IMR-90 (cell line): Measurements from ENCODE around the gene PTPRCAP. TPM values are rescaled to one million over a fixed set of nuclear protein-coding genes. Genes with fewer than 3 reads are reported as not detected.

ENCODE experiments used
- ATAC-seq: fragments of 200-7000 bp; cut with Tn5 transposase; 2 replicates; pipeline ENCODE4 v1.9.1; 2020; ENCODE audit warnings: low read depth, mild to moderate bottlenecking, moderate library complexity
- BruUV-seq: library from RNA; stranded (reverse); fragments of 400-500 nt; replicated peaks from 2 replicates; lab custom pipeline; 2021; lab: Mats Ljungman, UMichigan
- CTCF ChIA-PET: fragments of 300-600 bp; formaldehyde crosslinking; extraction: SDS; loops from one replicate; lab custom pipeline; 2021; ENCODE audit warnings: antibody characterized with exemption; lab: Yijun Ruan, JAX
- POLR2A ChIA-PET: fragments of 300-600 bp; sonication (Branson Sonifier 250); formaldehyde crosslinking; loops from one replicate; lab custom pipeline; 2022; ENCODE audit warnings: antibody characterized with exemption; ENCODE audit not compliant: unreplicated experiment; lab: Charles Lee
- DNase-seq: peaks from one replicate; pipeline ENCODE4 v3.0.0; 2013
- H2AFZ ChIP-seq: replicated peaks from 2 replicates; pipeline ENCODE3; 2013; ENCODE audit warnings: low read length, mild to moderate bottlenecking; ENCODE audit not compliant: poor library complexity
- H2AK5ac ChIP-seq: 2 replicates; pipeline ENCODE4 v1.6.1; 2013; ENCODE audit warnings: low read depth, low read length, inconsistent platforms
- H2AK9ac ChIP-seq: replicated peaks from 2 replicates; pipeline ENCODE3; 2013; ENCODE audit warnings: mild to moderate bottlenecking, low read depth, low read length, moderate library complexity; ENCODE audit not compliant: poor library complexity
- H2BK120ac ChIP-seq: 2 replicates; pipeline ENCODE4 v1.6.1; 2013; ENCODE audit warnings: low read depth, low read length, inconsistent platforms
- H2BK15ac ChIP-seq: 3 replicates; pipeline ENCODE4 v1.6.1; 2013; ENCODE audit warnings: low read depth, low read length, inconsistent platforms
- H2BK20ac ChIP-seq: 2 replicates; pipeline ENCODE4 v1.6.1; 2013; ENCODE audit warnings: low read depth, mild to moderate bottlenecking, inconsistent platforms, low read length, moderate library complexity
- H2BK5ac ChIP-seq: 2 replicates; pipeline ENCODE4 v1.6.1; 2013; ENCODE audit warnings: mild to moderate bottlenecking, low read depth, low read length, inconsistent platforms; ENCODE audit not compliant: poor library complexity, severe bottlenecking
- H3K14ac ChIP-seq: replicated peaks from 2 replicates; pipeline ENCODE4 v1.6.1; 2013; ENCODE audit warnings: low read depth, low read length, inconsistent platforms
- H3K18ac ChIP-seq: 2 replicates; pipeline ENCODE4 v1.6.1; 2013; ENCODE audit warnings: low read depth, low read length, control low read depth
- H3K23ac ChIP-seq: 2 replicates; pipeline ENCODE4 v1.6.1; 2013; ENCODE audit warnings: low read depth, low read length, inconsistent platforms
- H3K27ac ChIP-seq: 2 replicates; pipeline ENCODE4 v1.5.1; 2013; ENCODE audit warnings: mild to moderate bottlenecking, control low read depth, low read length; ENCODE audit not compliant: insufficient read depth
- H3K27me3 ChIP-seq: 2 replicates; pipeline ENCODE4 v1.6.1; 2013; ENCODE audit warnings: low read length; ENCODE audit not compliant: control insufficient read depth, insufficient read depth
- H3K36me3 ChIP-seq: 2 replicates; pipeline ENCODE4 v1.6.1; 2013; ENCODE audit warnings: low read length, mixed read lengths; ENCODE audit not compliant: control insufficient read depth, insufficient read depth
- H3K4ac ChIP-seq: 2 replicates; pipeline ENCODE4 v1.6.1; 2013; ENCODE audit warnings: low read depth, low read length, inconsistent platforms
- H3K4me1 ChIP-seq: 2 replicates; pipeline ENCODE4 v1.6.1; 2013; ENCODE audit warnings: low read length, mixed read lengths; ENCODE audit not compliant: control insufficient read depth, insufficient read depth
- H3K4me2 ChIP-seq: 2 replicates; pipeline ENCODE4 v1.6.1; 2013; ENCODE audit warnings: low read depth, mild to moderate bottlenecking, control low read depth, low read length, moderate library complexity
- H3K4me3 ChIP-seq: 2 replicates; pipeline ENCODE4 v1.5.1; 2013; ENCODE audit warnings: low read depth, mild to moderate bottlenecking, control low read depth, low read length, moderate library complexity; ENCODE audit not compliant: insufficient read depth
- H3K56ac ChIP-seq: 2 replicates; pipeline ENCODE4 v1.6.1; 2013; ENCODE audit warnings: low read length, inconsistent platforms; ENCODE audit not compliant: insufficient read depth; ENCODE audit errors: extremely low read depth
- H3K79me1 ChIP-seq, 2 experiments: 2 replicates each; pipeline ENCODE4 v1.6.1; 2013; ENCODE audit warnings: low read length in 2 of 2, inconsistent platforms in 1 of 2, low read depth in 1 of 2
- H3K9ac ChIP-seq: 2 replicates; pipeline ENCODE4 v1.6.1; 2013; ENCODE audit warnings: low read depth, low read length, control low read depth
- H3K9me1 ChIP-seq: 2 replicates; pipeline ENCODE4 v1.6.1; 2013; ENCODE audit warnings: low read length, inconsistent platforms; ENCODE audit not compliant: insufficient read depth
- H3K9me3 ChIP-seq: 2 replicates; pipeline ENCODE4 v1.6.1; 2013; ENCODE audit warnings: low read length; ENCODE audit not compliant: control insufficient read depth, insufficient read depth
- H4K20me1 ChIP-seq: 2 replicates; pipeline ENCODE4 v1.6.1; 2013; ENCODE audit warnings: low read length, inconsistent platforms; ENCODE audit not compliant: insufficient read depth
- H4K5ac ChIP-seq: 2 replicates; pipeline ENCODE4 v1.6.1; 2013; ENCODE audit warnings: mild to moderate bottlenecking, low read depth, low read length, control low read depth
- H4K8ac ChIP-seq, 2 experiments: 2 replicates each; pipeline ENCODE4 v1.6.1; 2013; ENCODE audit warnings: low read depth in 2 of 2, low read length in 2 of 2, control low read depth in 1 of 2, inconsistent platforms in 1 of 2
- H4K91ac ChIP-seq: 2 replicates; pipeline ENCODE4 v1.6.1; 2013; ENCODE audit warnings: low read depth, low read length, inconsistent platforms; ENCODE audit not compliant: insufficient read depth
- BHLHE40 ChIP-seq: fragments of 150-350 bp; IDR thresholded peaks from 2 replicates; pipeline ENCODE4 v1.6.1; 2016; ENCODE audit warnings: mild to moderate bottlenecking, low read depth, low read length
- CEBPB ChIP-seq: IDR thresholded peaks from 2 replicates; pipeline ENCODE4 v1.6.1; 2012; ENCODE audit warnings: low read depth, low read length, improper control_type of control experiment
- CHD1 ChIP-seq: IDR thresholded peaks from 2 replicates; pipeline ENCODE4 v1.6.1; 2012; ENCODE audit warnings: low read depth, low read length, improper control_type of control experiment
- FOS ChIP-seq: fragments of 150-350 bp; IDR thresholded peaks from 2 replicates; pipeline ENCODE4 v1.6.1; 2016; ENCODE audit warnings: low read depth, low read length
- MAFK ChIP-seq: IDR thresholded peaks from 2 replicates; pipeline ENCODE4 v1.6.1; 2012; ENCODE audit warnings: low read depth, low read length, improper control_type of control experiment
- MAZ ChIP-seq: IDR thresholded peaks from 2 replicates; pipeline ENCODE4 v1.6.1; 2012; ENCODE audit warnings: low read depth, mild to moderate bottlenecking, low read length, improper control_type of control experiment, moderate library complexity, borderline replicate concordance
- MXI1 ChIP-seq: IDR thresholded peaks from 2 replicates; pipeline ENCODE4 v1.6.1; 2012; ENCODE audit warnings: low read depth, mild to moderate bottlenecking, low read length, moderate library complexity, borderline replicate concordance
- NFE2L2 ChIP-seq: fragments of 150-350 bp; IDR thresholded peaks from 2 replicates; pipeline ENCODE4 v1.6.1; 2016; ENCODE audit warnings: low read depth, mild to moderate bottlenecking, low read length
- POLR2A ChIP-seq: IDR thresholded peaks from 2 replicates; pipeline ENCODE4 v1.6.1; 2012; ENCODE audit warnings: mild to moderate bottlenecking, low read depth, low read length
- RFX5 ChIP-seq: IDR thresholded peaks from 2 replicates; pipeline ENCODE4 v1.8.0; 2012; ENCODE audit warnings: low read depth, mild to moderate bottlenecking, low read length, moderate library complexity
- SMC3 ChIP-seq: fragments of 150-350 bp; IDR thresholded peaks from 2 replicates; pipeline ENCODE4 v1.6.1; 2016; ENCODE audit warnings: low read depth, mild to moderate bottlenecking, antibody characterized with exemption, low read length, moderate library complexity
- WGBS, 2 experiments: methylation state at CpG; one replicate each; pipeline versions ENCODE4 v1.1.5 to v1.1.7; 2013; ENCODE audit warnings: missing lambda C conversion rate in 2 of 2; ENCODE audit not compliant: insufficient read length in 1 of 2; ENCODE audit errors: extremely low coverage in 2 of 2; 5-methylcytosine and 5-hydroxymethylcytosine counted together
- dilution Hi-C: fragments of 300-500 bp; cut with HindIII; formaldehyde crosslinking; loops from one replicate; pipeline ENCODE4 v1.14.3; 2018; ENCODE audit warnings: low sequenced_read_pairs; ENCODE audit not compliant: unreplicated experiment
- in situ Hi-C: fragments of 300-500 bp; cut with MboI; formaldehyde crosslinking; loops from 3 replicates; pipeline ENCODE4 v1.14.3; 2019; ENCODE audit warnings: low sequenced_read_pairs, inconsistent platforms, mixed read lengths
- intact Hi-C: fragments of 100-400 bp; cut with micrococcal nuclease; formaldehyde crosslinking; loops from 2 replicates; pipeline ENCODE4 v1.10.0; 2022
- polyA plus RNA-seq, 3 experiments: library from polyadenylated mRNA; depleted of rRNA; stranded (reverse); fragments of >200 nt; gene quantifications; 2 replicates each; pipeline ENCODE4 v1.2.3, GENCODE V29; 2012; ENCODE audit warnings: low replicate concordance in 1 of 3
- total RNA-seq: library from RNA; depleted of rRNA; stranded (reverse); fragments of >200 nt; gene quantifications from 2 replicates; pipeline ENCODE4 v1.2.3, GENCODE V29; 2012
- TF ChIP-seq, protein P1 (sequence below): fragments of 150-350 bp; IDR thresholded peaks from 2 replicates; pipeline ENCODE4 v1.6.1; 2016; ENCODE audit warnings: low read depth, mild to moderate bottlenecking, low read length, moderate library complexity, borderline replicate concordance
- TF ChIP-seq, protein P2 (sequence below): conservative IDR thresholded peaks from 2 replicates; pipeline ENCODE4 v1.5.1; 2012; ENCODE audit warnings: mild to moderate bottlenecking, low read depth, low read length, improper control_type of control experiment
- TF ChIP-seq, protein P3 (sequence below): fragments of 150-350 bp; IDR thresholded peaks from 2 replicates; pipeline ENCODE4 v1.6.1; 2017; ENCODE audit warnings: mild to moderate bottlenecking, antibody characterized with exemption, low read length, low read depth

Gene PTPRCAP
- total and polyA plus RNA-seq, 2 of the 4 experiments (the other 2 are of a cell fraction) = 0.24 TPM; not detected in 1

DNA sequence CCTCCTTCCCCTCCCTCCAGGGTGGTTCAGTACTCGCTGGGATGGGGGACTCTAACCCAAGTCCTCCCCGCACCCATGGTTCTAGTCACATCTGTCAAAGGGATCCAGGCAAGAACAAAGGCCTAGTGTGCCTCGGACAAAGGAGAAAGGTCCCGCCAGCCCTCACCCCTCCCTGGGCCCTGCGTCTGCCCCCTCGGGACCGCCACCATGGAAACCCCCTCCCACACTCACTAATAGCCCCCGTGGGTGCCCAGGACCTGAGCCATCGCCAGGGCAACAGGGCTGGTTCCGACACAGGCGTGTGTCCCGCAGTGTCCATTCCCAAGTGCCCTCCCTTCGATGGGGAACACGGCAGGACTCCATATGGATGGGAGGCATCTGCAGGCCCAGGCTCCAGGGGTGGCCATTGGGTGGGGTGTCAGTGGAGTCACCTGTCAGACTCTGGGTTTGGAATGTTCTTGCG is 27.1 kb downstream of the PTPRCAP start:
- Histone ChIP-seq H3K27me3 (peaks cover 61% of the 10 kb centered on the region), H2AK5ac (no peak overlapping the region), H2BK15ac (no peak overlapping the region), H2BK20ac (no peak overlapping the region), H3K56ac (no peak overlapping the region), H2AFZ (peak overlapping the region; percentile 43), H3K14ac (no peak overlapping the region), H4K5ac (no peak overlapping the region), H4K91ac (no peak overlapping the region), H2BK5ac (no peak overlapping the region), H3K27ac (no peak overlapping the region), H4K20me1 (no peaks in the 10 kb centered on the region), H3K9me3 (no peaks in the 10 kb centered on the region), H3K36me3 (no peaks in the 10 kb centered on the region), H3K18ac (no peak overlapping the region), H3K4ac (no peak overlapping the region), H3K79me1 (no peaks in the 10 kb centered on the region), H4K8ac (no peak overlapping the region), H3K4me1 (no peaks in the 10 kb centered on the region), H3K9ac (no peak overlapping the region), H3K23ac (no peak overlapping the region), H3K9me1 (no peaks in the 10 kb centered on the region), H2BK120ac (no peak overlapping the region), H3K4me3 (no peak overlapping the region), H2AK9ac (no peak overlapping the region), H3K4me2 (no peak overlapping the region)
- TF ChIP-seq, protein P1, sequence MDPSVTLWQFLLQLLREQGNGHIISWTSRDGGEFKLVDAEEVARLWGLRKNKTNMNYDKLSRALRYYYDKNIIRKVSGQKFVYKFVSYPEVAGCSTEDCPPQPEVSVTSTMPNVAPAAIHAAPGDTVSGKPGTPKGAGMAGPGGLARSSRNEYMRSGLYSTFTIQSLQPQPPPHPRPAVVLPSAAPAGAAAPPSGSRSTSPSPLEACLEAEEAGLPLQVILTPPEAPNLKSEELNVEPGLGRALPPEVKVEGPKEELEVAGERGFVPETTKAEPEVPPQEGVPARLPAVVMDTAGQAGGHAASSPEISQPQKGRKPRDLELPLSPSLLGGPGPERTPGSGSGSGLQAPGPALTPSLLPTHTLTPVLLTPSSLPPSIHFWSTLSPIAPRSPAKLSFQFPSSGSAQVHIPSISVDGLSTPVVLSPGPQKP = no peak
- TF ChIP-seq SMC3 (no peak), NFE2L2 (no peak), MAZ (no peak), MXI1 (no peak), CHD1 (no peak), BHLHE40 (no peak), FOS (no peak), MAFK (no peak), POLR2A (no peak), RFX5 (no peak), CEBPB (no peak)
- TF ChIP-seq, protein P2, sequence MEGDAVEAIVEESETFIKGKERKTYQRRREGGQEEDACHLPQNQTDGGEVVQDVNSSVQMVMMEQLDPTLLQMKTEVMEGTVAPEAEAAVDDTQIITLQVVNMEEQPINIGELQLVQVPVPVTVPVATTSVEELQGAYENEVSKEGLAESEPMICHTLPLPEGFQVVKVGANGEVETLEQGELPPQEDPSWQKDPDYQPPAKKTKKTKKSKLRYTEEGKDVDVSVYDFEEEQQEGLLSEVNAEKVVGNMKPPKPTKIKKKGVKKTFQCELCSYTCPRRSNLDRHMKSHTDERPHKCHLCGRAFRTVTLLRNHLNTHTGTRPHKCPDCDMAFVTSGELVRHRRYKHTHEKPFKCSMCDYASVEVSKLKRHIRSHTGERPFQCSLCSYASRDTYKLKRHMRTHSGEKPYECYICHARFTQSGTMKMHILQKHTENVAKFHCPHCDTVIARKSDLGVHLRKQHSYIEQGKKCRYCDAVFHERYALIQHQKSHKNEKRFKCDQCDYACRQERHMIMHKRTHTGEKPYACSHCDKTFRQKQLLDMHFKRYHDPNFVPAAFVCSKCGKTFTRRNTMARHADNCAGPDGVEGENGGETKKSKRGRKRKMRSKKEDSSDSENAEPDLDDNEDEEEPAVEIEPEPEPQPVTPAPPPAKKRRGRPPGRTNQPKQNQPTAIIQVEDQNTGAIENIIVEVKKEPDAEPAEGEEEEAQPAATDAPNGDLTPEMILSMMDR = no peak
- TF ChIP-seq, protein P3, sequence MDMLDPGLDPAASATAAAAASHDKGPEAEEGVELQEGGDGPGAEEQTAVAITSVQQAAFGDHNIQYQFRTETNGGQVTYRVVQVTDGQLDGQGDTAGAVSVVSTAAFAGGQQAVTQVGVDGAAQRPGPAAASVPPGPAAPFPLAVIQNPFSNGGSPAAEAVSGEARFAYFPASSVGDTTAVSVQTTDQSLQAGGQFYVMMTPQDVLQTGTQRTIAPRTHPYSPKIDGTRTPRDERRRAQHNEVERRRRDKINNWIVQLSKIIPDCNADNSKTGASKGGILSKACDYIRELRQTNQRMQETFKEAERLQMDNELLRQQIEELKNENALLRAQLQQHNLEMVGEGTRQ = no peak
- intact Hi-C loops (no loop called here), in situ Hi-C loops (no loop called here), dilution Hi-C loops (no loop called here)
- no peak for DNase-seq
- 87% methylated on average over 4 of the region's 15 CpGs; no CpG with 5 or more reads in 1 of the 2 experiments for WGBS, 2 experiments
- CTCF ChIA-PET = no interaction called here
- ATAC-seq = no peak
- BruUV-seq = no TSS peak
- POLR2A ChIA-PET = no interaction called here
